Endothelial cell (in vitro differentiated cells): ENCODE measurements around the gene DTD1. TPM values are rescaled to one million over a fixed set of nuclear protein-coding genes. Genes with fewer than 3 reads are reported as not detected.
"Not testable (repeated sequence)": the region's sequence is repeated elsewhere in the genome, so short reads cannot be mapped to it uniquely, and the experiment has no call there.

Source experiments
- DNase-seq: peaks from one replicate; pipeline ENCODE4 v3.0.0; 2021; ENCODE audit warnings: low spot score
- H3K27ac Mint-ChIP-seq: one replicate; pipeline ENCODE4 v1.8.0; 2021; ENCODE audit warnings: mixed read lengths, inconsistent platforms; ENCODE audit not compliant: unreplicated experiment
- H3K27me3 Mint-ChIP-seq: one replicate; pipeline ENCODE4 v1.8.0; 2021; ENCODE audit warnings: mild to moderate bottlenecking, moderate library complexity, mixed read lengths, inconsistent platforms; ENCODE audit not compliant: unreplicated experiment
- H3K36me3 Mint-ChIP-seq: one replicate; pipeline ENCODE4 v1.8.0; 2021; ENCODE audit warnings: mild to moderate bottlenecking, low read depth, mixed read lengths, inconsistent platforms; ENCODE audit not compliant: unreplicated experiment
- H3K4me1 Mint-ChIP-seq: one replicate; pipeline ENCODE4 v1.8.0; 2021; ENCODE audit warnings: mild to moderate bottlenecking, mixed read lengths, inconsistent platforms; ENCODE audit not compliant: unreplicated experiment
- H3K4me3 Mint-ChIP-seq: one replicate; pipeline ENCODE4 v1.8.0; 2021; ENCODE audit warnings: mild to moderate bottlenecking, mixed read lengths, inconsistent platforms; ENCODE audit not compliant: unreplicated experiment
- H3K9me3 Mint-ChIP-seq: one replicate; pipeline ENCODE4 v1.8.0; 2021; ENCODE audit warnings: mixed read lengths, inconsistent platforms; ENCODE audit not compliant: unreplicated experiment
- total RNA-seq: library from RNA; stranded (reverse); fragmentation: NEBNext Ultra II Directional; extraction: Animal tissue kit (Norgen Biotek cat#: 25700); gene quantifications from one replicate; pipeline ENCODE4 v1.2.1, GENCODE V29; 2021; ENCODE audit not compliant: unreplicated experiment
- TF ChIP-seq, protein P1 (sequence below): fragments of 200-600 bp; sonication (generic); IDR thresholded peaks from one replicate; pipeline ENCODE4 v1.5.0; 2021; ENCODE audit warnings: antibody characterized with exemption; ENCODE audit not compliant: unreplicated experiment

DTD1 gene
- total RNA-seq, 1 donor from 2014 or later: 31.0 TPM

- no peak for DNase-seq
- Mint-ChIP-seq H3K9me3 (no peaks in the 10 kb centered on the region), H3K27ac (no peak overlapping the region), H3K4me3 (no peak overlapping the region), H3K36me3 (no peaks in the 10 kb centered on the region), H3K4me1 (no peaks in the 10 kb centered on the region), H3K27me3 (no peaks in the 10 kb centered on the region)
- TF ChIP-seq, protein P1, sequence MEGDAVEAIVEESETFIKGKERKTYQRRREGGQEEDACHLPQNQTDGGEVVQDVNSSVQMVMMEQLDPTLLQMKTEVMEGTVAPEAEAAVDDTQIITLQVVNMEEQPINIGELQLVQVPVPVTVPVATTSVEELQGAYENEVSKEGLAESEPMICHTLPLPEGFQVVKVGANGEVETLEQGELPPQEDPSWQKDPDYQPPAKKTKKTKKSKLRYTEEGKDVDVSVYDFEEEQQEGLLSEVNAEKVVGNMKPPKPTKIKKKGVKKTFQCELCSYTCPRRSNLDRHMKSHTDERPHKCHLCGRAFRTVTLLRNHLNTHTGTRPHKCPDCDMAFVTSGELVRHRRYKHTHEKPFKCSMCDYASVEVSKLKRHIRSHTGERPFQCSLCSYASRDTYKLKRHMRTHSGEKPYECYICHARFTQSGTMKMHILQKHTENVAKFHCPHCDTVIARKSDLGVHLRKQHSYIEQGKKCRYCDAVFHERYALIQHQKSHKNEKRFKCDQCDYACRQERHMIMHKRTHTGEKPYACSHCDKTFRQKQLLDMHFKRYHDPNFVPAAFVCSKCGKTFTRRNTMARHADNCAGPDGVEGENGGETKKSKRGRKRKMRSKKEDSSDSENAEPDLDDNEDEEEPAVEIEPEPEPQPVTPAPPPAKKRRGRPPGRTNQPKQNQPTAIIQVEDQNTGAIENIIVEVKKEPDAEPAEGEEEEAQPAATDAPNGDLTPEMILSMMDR: no peak
These were observed 166.8 kb downstream of the DTD1 start for GRCh38 chr20:18754653-18755045.

GRCh38 chr20:18760852-18761251 is 173.0 kb downstream of the DTD1 start:
- not testable (repeated sequence) for H3K9me3 Mint-ChIP-seq, H3K27ac Mint-ChIP-seq, H3K4me1 Mint-ChIP-seq, H3K4me3 Mint-ChIP-seq, H3K36me3 Mint-ChIP-seq, H3K27me3 Mint-ChIP-seq, DNase-seq

GRCh38 chr20:18767676-18768075 is 179.8 kb downstream of the DTD1 start:
- H3K27ac Mint-ChIP-seq: no peak overlapping the region
- TF ChIP-seq, protein P1: no peak

DNA sequence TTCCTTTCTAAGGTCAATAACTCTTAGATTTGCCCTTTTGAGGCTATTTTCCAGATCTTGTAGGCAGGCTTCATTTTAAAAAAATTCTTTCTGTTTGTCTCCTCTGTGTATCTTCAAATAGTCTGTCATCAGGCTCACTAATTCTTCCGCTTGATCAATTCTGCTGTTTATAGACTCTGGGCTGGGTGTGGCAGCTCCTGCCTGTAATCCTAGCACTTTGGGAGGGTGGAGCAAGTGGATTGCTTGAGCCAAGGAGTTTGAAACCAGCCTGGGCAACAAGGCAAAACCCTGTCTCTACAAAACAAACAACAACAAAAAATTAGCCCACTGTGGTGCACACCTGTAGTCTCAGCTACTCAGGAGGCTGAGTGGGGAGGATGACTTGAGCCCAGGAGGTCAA is 185.7 kb downstream of the DTD1 start:
- TF ChIP-seq, protein P1: no peak
- DNase-seq: no peak
- no peak overlapping the region for H3K4me3 Mint-ChIP-seq
- no peaks in the 10 kb centered on the region for H3K4me1 Mint-ChIP-seq
- peaks cover 2% of the 10 kb centered on the region for H3K36me3 Mint-ChIP-seq
- H3K27me3 Mint-ChIP-seq: no peaks in the 10 kb centered on the region
- no peak overlapping the region for H3K27ac Mint-ChIP-seq
- no peaks in the 10 kb centered on the region for H3K9me3 Mint-ChIP-seq

More at GRCh38 chr20:18767676-18768075, 179.8 kb downstream of the DTD1 start:
- no peaks in the 10 kb centered on the region for H3K27me3 Mint-ChIP-seq
- H3K36me3 Mint-ChIP-seq: peaks cover 7% of the 10 kb centered on the region
- no peak for DNase-seq
- H3K4me3 Mint-ChIP-seq: no peak overlapping the region
- no peaks in the 10 kb centered on the region for H3K9me3 Mint-ChIP-seq
- H3K4me1 Mint-ChIP-seq: no peaks in the 10 kb centered on the region

DNA sequence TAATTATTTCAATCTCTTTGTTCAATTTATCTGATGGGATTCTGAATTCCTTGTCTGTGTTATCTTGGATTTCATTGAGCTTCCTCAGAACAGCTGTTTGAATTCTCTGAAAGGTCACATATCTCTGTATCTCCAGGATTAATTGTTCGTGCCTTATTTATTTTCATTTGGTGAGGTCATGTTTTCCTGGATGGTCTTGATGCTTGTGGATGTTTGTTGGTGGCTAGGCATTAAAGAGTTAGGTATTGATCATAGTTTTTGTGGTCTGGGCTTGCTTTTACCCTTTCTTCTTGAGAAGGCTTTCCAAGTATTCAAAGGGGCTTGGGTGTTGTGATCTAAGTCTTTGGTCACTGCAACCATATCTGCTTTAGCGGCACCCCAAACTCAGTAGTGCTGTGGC is 186.4 kb downstream of the DTD1 start:
- Mint-ChIP-seq H3K4me1 (no peaks in the 10 kb centered on the region), H3K27me3 (no peaks in the 10 kb centered on the region), H3K4me3 (no peak overlapping the region), H3K9me3 (no peaks in the 10 kb centered on the region), H3K27ac (no peak overlapping the region), H3K36me3 (peaks cover 2% of the 10 kb centered on the region)
- no peak for DNase-seq
- TF ChIP-seq, protein P1: no peak

DNA sequence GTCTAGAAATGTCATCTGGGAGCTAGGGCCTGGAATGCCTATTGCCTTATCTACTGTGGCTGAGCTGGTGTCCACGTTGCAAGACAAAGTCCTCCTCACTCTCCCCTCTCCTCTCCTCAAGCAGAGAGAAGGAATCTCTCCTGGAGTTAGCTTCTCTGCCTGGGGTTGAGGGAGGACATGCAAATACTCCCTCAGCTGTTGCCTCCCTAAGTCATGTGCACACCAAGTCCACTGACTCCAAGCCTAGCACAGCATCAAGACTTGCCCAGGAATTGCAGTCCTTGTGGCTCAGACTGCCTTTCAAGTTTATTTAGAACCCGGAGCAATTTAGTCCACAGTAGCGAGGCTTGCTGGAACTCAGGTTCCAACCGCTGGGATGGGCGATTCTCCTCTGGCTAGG is 187.8 kb downstream of the DTD1 start:
- no peaks in the 10 kb centered on the region for H3K4me1 Mint-ChIP-seq
- H3K4me3 Mint-ChIP-seq: no peak overlapping the region
- TF ChIP-seq, protein P1: no peak
- no peak overlapping the region for H3K27ac Mint-ChIP-seq
- no peaks in the 10 kb centered on the region for H3K27me3 Mint-ChIP-seq
- H3K9me3 Mint-ChIP-seq: no peaks in the 10 kb centered on the region
- no peak for DNase-seq
- peaks cover 2% of the 10 kb centered on the region for H3K36me3 Mint-ChIP-seq
